ENCODE measurements around the gene DOK7. TPM values are rescaled to one million over a fixed set of nuclear protein-coding genes. Genes with fewer than 3 reads are reported as not detected.

Gene DOK7, protein sequence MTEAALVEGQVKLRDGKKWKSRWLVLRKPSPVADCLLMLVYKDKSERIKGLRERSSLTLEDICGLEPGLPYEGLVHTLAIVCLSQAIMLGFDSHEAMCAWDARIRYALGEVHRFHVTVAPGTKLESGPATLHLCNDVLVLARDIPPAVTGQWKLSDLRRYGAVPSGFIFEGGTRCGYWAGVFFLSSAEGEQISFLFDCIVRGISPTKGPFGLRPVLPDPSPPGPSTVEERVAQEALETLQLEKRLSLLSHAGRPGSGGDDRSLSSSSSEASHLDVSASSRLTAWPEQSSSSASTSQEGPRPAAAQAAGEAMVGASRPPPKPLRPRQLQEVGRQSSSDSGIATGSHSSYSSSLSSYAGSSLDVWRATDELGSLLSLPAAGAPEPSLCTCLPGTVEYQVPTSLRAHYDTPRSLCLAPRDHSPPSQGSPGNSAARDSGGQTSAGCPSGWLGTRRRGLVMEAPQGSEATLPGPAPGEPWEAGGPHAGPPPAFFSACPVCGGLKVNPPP
- total RNA-seq (ENCODE audit: low replicate concordance) = not detected in 2 replicates

GRCh38 chr4:3462790-3463415 lies at the start of gene DOK7:
Gene DOK7 (plus strand): TSS chr4:3463306. CDS start chr4:3463376, 70 bp downstream.
- peak within 1 kb of the TSS; percentile 42 for H3K4me3 ChIP-seq (ENCODE audit: low read depth, low read length)
- TF ChIP-seq, protein P1, sequence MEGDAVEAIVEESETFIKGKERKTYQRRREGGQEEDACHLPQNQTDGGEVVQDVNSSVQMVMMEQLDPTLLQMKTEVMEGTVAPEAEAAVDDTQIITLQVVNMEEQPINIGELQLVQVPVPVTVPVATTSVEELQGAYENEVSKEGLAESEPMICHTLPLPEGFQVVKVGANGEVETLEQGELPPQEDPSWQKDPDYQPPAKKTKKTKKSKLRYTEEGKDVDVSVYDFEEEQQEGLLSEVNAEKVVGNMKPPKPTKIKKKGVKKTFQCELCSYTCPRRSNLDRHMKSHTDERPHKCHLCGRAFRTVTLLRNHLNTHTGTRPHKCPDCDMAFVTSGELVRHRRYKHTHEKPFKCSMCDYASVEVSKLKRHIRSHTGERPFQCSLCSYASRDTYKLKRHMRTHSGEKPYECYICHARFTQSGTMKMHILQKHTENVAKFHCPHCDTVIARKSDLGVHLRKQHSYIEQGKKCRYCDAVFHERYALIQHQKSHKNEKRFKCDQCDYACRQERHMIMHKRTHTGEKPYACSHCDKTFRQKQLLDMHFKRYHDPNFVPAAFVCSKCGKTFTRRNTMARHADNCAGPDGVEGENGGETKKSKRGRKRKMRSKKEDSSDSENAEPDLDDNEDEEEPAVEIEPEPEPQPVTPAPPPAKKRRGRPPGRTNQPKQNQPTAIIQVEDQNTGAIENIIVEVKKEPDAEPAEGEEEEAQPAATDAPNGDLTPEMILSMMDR (IDR thresholded peaks at IDR 0.05; ENCODE audit: insufficient read depth, low read length) = no peak
- DNase-seq (ENCODE audit: low read depth) = no peak

DNA sequence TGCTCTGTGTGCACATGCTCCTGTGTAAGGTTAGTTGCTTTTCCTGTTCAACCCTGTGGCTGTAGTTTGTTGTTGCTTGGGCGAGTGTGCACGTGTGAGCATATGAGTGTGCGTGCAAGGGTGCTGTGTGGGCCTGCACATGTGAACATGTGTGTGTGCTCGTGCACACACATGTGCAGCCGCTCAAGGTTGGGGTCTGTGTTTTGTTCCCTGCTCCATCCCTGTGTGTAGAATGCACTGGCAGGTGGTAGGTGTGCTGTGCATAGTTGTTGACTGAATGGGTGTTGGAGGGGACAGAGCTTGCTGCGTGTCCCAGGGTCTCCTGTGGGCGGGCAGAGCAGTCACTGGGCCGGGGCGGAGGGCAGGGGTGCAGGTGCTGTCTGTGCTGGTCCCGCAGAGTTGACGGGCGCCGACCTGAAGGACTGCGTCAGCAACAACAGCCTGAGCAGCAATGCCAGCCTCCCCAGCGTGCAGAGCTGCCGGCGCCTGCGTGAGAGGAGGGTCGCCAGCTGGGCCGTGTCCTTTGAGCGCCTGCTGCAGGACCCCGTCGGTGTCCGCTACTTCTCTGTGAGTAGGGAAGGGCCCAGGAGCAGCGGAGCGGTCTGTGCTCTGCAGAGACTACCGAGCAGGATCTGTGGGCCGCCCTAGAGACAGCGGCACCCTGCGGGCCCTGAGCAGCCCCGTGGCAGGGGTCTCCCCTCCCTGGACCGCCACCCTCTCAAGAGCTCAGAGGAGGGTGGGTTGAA lies 49.3 kb upstream of the DOK7 start:
- DNase-seq (ENCODE audit: low read depth) = no peak
- TF ChIP-seq, protein P1 (IDR thresholded peaks at IDR 0.05; ENCODE audit: insufficient read depth, low read length) = no peak
- H3K4me3 ChIP-seq (ENCODE audit: low read depth, low read length) = no peak overlapping the region

DNA sequence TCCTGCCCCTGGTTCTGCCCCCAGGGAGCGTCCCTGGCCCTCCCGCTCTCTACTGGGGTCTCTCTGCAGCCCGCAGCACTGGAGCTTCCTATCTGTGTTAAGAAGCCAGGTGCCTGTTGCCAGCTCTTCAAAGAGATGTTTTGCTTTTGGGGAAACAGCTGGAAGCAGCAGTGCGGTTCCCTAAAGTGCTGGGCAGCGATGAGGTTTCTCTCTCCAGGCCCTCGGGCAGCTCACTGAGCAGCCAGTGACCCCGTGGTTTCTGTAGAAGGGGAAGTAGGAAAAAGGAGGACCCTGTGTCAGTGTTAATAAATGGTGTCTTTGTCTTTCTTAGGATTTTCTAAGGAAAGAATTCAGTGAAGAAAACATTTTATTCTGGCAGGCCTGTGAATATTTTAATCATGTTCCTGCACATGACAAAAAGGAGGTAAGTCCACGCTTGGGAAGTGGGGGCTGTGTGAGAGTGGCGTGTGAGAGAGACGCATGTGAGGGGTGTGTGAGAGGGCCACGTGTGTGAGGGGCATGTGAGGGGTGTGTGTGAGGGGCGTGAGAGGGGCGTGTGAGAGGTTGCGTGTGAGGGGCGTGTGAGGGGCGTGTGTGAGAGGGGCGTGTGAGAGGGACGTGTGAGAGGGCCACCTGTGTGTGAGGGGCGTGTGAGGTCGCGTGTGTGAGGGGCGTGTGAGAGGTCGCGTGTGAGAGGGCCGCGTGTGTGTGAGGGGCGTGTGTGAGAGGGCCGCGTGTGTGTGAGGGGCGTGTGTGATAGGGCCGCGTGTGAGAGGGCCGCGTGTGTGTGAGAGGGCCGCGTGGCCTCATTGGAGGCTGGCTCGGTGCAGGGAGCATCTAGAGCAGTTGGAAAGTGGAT lies 48.5 kb upstream of the DOK7 start:
- no peak for DNase-seq (ENCODE audit: low read depth)
- TF ChIP-seq, protein P1 (IDR thresholded peaks at IDR 0.05; ENCODE audit: insufficient read depth, low read length) = no peak

GRCh38 chr4:3415471-3416141 lies 47.5 kb upstream of the DOK7 start:
- TF ChIP-seq, protein P1 (IDR thresholded peaks at IDR 0.05; ENCODE audit: insufficient read depth, low read length) = no peak

More for the DNA sequence above, 48.5 kb upstream of the DOK7 start:
- no peak overlapping the region for H3K4me3 ChIP-seq (ENCODE audit: low read depth, low read length)

GRCh38 chr4:3416270-3416669 lies 46.8 kb upstream of the DOK7 start:
- DNase-seq (ENCODE audit: low read depth) = no peak
- H3K4me3 ChIP-seq (ENCODE audit: low read depth, low read length) = no peak overlapping the region
- TF ChIP-seq, protein P1 (IDR thresholded peaks at IDR 0.05; ENCODE audit: insufficient read depth, low read length) = no peak

More at GRCh38 chr4:3415471-3416141, 47.5 kb upstream of the DOK7 start:
- H3K4me3 ChIP-seq (ENCODE audit: low read depth, low read length) = no peak overlapping the region
- DNase-seq (ENCODE audit: low read depth) = no peak

All from fibroblast of the aortic adventitia (primary cell).